ENCODE results near the gene AMOTL1.

The AMOTL1 gene

GRCh38 chr11:94793822-94794221 is 25.7 kb downstream of the AMOTL1 start:
- Mint-ChIP-seq H3K27ac (ENCODE audit: low read depth) (no peak overlapping the region), H3K27me3 (peaks cover 33% of the 10 kb centered on the region), H3K9me3 (no peaks in the 10 kb centered on the region), H3K36me3 (ENCODE audit: insufficient read depth) (no peaks in the 10 kb centered on the region), H3K4me3 (no peak overlapping the region), H3K4me1 (no peaks in the 10 kb centered on the region)
- ATAC-seq (replicated peaks; ENCODE audit: extremely low read depth, poor library complexity, severe bottlenecking) (no peak), DNase-seq (ENCODE audit: low spot score in 2 of 2) (no peak)

- peaks cover 33% of the 10 kb centered on the region for H3K27me3 Mint-ChIP-seq
- H3K27ac Mint-ChIP-seq (ENCODE audit: low read depth) = no peak overlapping the region
- H3K36me3 Mint-ChIP-seq (ENCODE audit: insufficient read depth) = no peaks in the 10 kb centered on the region
- ATAC-seq (replicated peaks; ENCODE audit: extremely low read depth, poor library complexity, severe bottlenecking) (no peak), DNase-seq (ENCODE audit: low spot score in 2 of 2) (no peak)
- H3K4me1 Mint-ChIP-seq = no peaks in the 10 kb centered on the region
- no peak overlapping the region for H3K4me3 Mint-ChIP-seq
- H3K9me3 Mint-ChIP-seq = no peaks in the 10 kb centered on the region
Measured at GRCh38 chr11:94794287-94795168, 26.4 kb downstream of the AMOTL1 start.

DNA sequence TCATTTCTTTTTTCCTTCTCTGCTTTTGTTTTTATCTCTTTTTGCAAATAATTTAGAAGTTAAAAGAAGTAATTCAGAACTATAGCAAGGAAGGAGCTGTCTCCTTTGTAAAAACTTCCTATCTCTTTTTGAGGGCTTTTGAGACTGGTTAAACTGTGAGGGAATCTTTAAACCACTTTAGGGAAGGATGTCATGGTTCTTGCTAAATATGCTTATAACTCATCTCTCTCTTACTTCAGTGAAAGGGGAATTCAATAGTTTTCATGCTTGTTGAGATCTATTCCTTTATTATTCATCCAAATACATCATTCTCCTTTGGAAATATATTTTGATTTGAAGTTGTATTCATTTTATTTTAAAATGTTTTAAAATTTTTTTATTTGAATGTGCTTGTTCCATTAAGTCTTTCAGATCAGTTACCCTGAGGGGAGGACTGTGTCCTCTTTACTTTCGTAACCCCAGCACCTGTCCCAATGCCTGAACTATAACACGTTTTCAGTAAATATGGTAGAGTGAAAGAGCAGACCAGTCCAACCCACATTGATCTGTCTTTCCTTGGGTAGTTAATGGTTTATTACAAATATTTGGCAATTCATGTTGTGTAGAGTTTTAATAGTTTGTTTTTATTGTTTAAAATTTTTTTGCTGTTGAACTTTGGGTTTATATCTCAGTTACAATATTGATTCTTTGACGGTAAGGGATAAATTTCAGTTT is 27.5 kb downstream of the AMOTL1 start:
- Mint-ChIP-seq H3K36me3 (ENCODE audit: insufficient read depth) (no peaks in the 10 kb centered on the region), H3K4me1 (no peaks in the 10 kb centered on the region), H3K4me3 (no peak overlapping the region), H3K27ac (ENCODE audit: low read depth) (no peak overlapping the region), H3K9me3 (no peaks in the 10 kb centered on the region), H3K27me3 (peaks cover 25% of the 10 kb centered on the region)
- no peak for ATAC-seq (replicated peaks; ENCODE audit: extremely low read depth, poor library complexity, severe bottlenecking)
- DNase-seq (ENCODE audit: low spot score in 2 of 2) = no peak

DNA sequence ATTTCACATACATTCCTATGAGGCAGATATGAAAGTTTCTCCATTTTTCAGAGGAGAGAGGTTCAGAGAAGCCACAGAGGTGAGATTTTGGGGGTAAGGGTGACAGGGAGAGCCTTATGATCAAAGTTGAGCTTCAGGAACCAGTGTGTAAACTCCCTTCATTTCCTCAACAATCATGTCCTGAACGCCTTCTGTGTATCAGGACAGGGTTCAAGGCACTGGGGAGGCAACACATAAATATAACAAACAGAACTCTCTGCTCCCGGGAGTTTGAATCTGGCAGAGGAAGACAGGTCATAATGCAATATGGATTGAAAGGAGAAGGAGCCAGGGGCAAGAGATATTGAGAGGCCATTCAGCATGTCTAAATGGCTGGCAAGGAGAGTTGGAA is 28.0 kb downstream of the AMOTL1 start:
- H3K27me3 Mint-ChIP-seq = peaks cover 30% of the 10 kb centered on the region
- ATAC-seq (replicated peaks; ENCODE audit: extremely low read depth, poor library complexity, severe bottlenecking) = no peak
- no peak for DNase-seq (ENCODE audit: low spot score in 2 of 2)
- H3K4me3 Mint-ChIP-seq = no peak overlapping the region
- H3K27ac Mint-ChIP-seq (ENCODE audit: low read depth) = no peak overlapping the region
- H3K9me3 Mint-ChIP-seq = no peaks in the 10 kb centered on the region
- no peaks in the 10 kb centered on the region for H3K36me3 Mint-ChIP-seq (ENCODE audit: insufficient read depth)
- no peaks in the 10 kb centered on the region for H3K4me1 Mint-ChIP-seq

DNA sequence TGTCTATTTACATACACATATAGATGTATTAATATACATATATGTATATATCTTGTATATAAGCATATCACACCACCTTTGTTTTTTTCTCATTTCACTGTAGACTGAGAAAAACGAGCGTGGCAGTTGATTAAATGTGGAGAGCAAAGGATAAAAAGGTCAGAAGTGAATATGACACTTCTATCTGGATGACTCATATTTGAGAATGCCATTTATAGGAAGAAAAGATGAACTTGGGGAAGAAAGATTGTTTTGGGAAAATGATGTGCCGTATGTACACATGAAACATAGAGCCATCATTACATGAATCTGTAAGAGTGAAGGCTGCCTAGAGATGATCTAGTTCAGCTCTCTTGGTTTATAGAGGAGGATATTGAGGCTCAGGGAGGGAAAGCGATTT is 28.7 kb downstream of the AMOTL1 start:
- H3K4me1 Mint-ChIP-seq = no peaks in the 10 kb centered on the region
- H3K36me3 Mint-ChIP-seq (ENCODE audit: insufficient read depth) = no peaks in the 10 kb centered on the region
- ATAC-seq (replicated peaks; ENCODE audit: extremely low read depth, poor library complexity, severe bottlenecking) (no peak), DNase-seq (ENCODE audit: low spot score in 2 of 2) (no peak)
- H3K4me3 Mint-ChIP-seq = no peak overlapping the region
- H3K27me3 Mint-ChIP-seq = peaks cover 34% of the 10 kb centered on the region
- H3K27ac Mint-ChIP-seq (ENCODE audit: low read depth) = no peak overlapping the region
- no peaks in the 10 kb centered on the region for H3K9me3 Mint-ChIP-seq

GRCh38 chr11:94799726-94800125 is 31.6 kb downstream of the AMOTL1 start:
- Mint-ChIP-seq H3K27ac (ENCODE audit: low read depth) (no peak overlapping the region), H3K36me3 (ENCODE audit: insufficient read depth) (no peaks in the 10 kb centered on the region)

GRCh38 chr11:94800414-94800813 is 32.3 kb downstream of the AMOTL1 start:
- Mint-ChIP-seq H3K27ac (ENCODE audit: low read depth) (no peak overlapping the region), H3K4me1 (no peaks in the 10 kb centered on the region), H3K9me3 (no peaks in the 10 kb centered on the region), H3K27me3 (peaks cover 14% of the 10 kb centered on the region), H3K4me3 (no peak overlapping the region), H3K36me3 (ENCODE audit: insufficient read depth) (no peaks in the 10 kb centered on the region)
- ATAC-seq (replicated peaks; ENCODE audit: extremely low read depth, poor library complexity, severe bottlenecking) (no peak), DNase-seq (ENCODE audit: low spot score in 2 of 2) (no peak)

More at GRCh38 chr11:94799726-94800125, 31.6 kb downstream of the AMOTL1 start:
- no peaks in the 10 kb centered on the region for H3K9me3 Mint-ChIP-seq
- DNase-seq (ENCODE audit: low spot score in 2 of 2) (no peak), ATAC-seq (replicated peaks; ENCODE audit: extremely low read depth, poor library complexity, severe bottlenecking) (no peak)
- H3K4me3 Mint-ChIP-seq = no peak overlapping the region
- peaks cover 19% of the 10 kb centered on the region for H3K27me3 Mint-ChIP-seq
- H3K4me1 Mint-ChIP-seq = no peaks in the 10 kb centered on the region

DNA sequence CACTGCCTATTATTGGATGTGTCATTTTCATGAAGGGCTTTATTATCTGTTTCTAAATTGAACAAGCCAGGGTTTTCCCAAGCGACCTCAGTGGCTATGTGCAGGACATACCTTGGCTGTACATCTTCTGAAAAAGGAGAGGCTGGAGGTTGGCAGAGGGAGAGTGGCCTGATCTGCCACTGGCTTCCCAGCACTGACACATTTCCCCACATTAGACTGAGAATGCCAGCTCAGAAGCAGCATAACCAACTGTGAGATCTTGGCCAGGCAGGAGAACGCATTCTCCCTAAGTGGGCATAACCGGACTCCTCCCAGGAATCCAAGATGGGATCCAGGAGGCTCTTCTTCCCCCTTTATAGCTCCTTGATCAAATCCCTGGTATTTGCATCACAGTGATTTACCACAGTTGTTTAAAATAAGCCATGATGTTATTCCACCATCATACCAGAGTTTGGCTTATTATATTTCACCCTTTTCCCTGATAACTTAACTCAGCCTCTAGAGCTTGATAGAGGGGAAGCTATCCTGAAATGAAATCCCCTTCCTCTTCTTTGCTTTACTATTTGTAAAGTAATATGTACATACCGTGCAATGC is 33.8 kb downstream of the AMOTL1 start:
- peaks cover 24% of the 10 kb centered on the region for H3K27me3 Mint-ChIP-seq
- ATAC-seq (replicated peaks; ENCODE audit: extremely low read depth, poor library complexity, severe bottlenecking) (no peak), DNase-seq (ENCODE audit: low spot score in 2 of 2) (no peak)
- no peaks in the 10 kb centered on the region for H3K36me3 Mint-ChIP-seq (ENCODE audit: insufficient read depth)
- no peak overlapping the region for H3K4me3 Mint-ChIP-seq
- no peaks in the 10 kb centered on the region for H3K4me1 Mint-ChIP-seq
- H3K27ac Mint-ChIP-seq (ENCODE audit: low read depth) = no peak overlapping the region
- H3K9me3 Mint-ChIP-seq = no peaks in the 10 kb centered on the region

DNA sequence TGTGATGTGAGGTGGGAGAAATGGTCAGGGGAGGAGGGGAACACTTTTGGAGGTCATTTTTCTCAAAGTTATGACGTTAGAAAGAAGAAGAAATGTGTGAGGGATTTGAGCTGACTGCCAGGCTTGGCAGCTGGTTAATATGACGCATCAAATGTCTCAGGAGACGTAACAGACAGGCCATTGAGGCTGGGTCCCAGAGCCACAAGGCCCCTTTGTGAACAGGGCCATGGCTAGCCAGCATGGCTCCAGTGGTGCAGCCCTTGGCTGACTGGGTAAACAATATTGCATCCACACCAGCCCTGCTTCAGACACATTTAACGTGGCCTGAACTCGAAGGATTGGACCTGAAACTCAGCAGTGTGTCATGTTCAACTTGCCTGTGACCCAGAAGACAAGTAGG is 34.3 kb downstream of the AMOTL1 start:
- ATAC-seq (replicated peaks; ENCODE audit: extremely low read depth, poor library complexity, severe bottlenecking) (no peak), DNase-seq (ENCODE audit: low spot score in 2 of 2) (no peak)
- H3K27ac Mint-ChIP-seq (ENCODE audit: low read depth) = no peak overlapping the region
- H3K9me3 Mint-ChIP-seq = no peaks in the 10 kb centered on the region
- no peak overlapping the region for H3K4me3 Mint-ChIP-seq
- H3K27me3 Mint-ChIP-seq = peaks cover 24% of the 10 kb centered on the region
- H3K36me3 Mint-ChIP-seq (ENCODE audit: insufficient read depth) = no peaks in the 10 kb centered on the region
- H3K4me1 Mint-ChIP-seq = no peaks in the 10 kb centered on the region

DNA sequence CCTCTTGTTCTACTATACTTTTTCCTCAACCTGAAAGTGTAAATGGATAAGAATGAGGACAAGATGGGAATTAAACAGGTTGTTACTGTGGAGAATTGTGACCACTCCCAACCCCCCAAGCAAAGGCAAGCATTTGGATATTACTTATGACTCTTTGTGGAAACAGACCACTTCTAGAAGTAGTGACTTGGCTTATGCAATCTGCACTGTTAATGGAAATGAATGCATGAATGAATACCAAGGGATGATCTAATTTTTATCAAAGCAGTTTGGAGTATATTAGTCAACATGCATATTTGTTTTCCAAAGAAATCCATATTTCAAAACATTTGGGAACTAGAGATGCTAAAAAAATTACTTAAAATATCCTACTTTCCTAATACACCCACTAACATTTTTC is 35.3 kb downstream of the AMOTL1 start:
- no peak for DNase-seq (ENCODE audit: low spot score in 2 of 2)
- H3K27me3 Mint-ChIP-seq = peaks cover 30% of the 10 kb centered on the region

GRCh38 chr11:94804874-94805273 is 36.7 kb downstream of the AMOTL1 start:
- no peaks in the 10 kb centered on the region for H3K36me3 Mint-ChIP-seq (ENCODE audit: insufficient read depth)
- ATAC-seq (replicated peaks; ENCODE audit: extremely low read depth, poor library complexity, severe bottlenecking) (no peak), DNase-seq (ENCODE audit: low spot score in 2 of 2) (no peak)
- H3K4me1 Mint-ChIP-seq = no peaks in the 10 kb centered on the region
- no peak overlapping the region for H3K27ac Mint-ChIP-seq (ENCODE audit: low read depth)
- no peaks in the 10 kb centered on the region for H3K9me3 Mint-ChIP-seq
- H3K27me3 Mint-ChIP-seq = peaks cover 34% of the 10 kb centered on the region
- no peak overlapping the region for H3K4me3 Mint-ChIP-seq

More for the DNA sequence above, 35.3 kb downstream of the AMOTL1 start:
- H3K9me3 Mint-ChIP-seq = no peaks in the 10 kb centered on the region
- H3K4me3 Mint-ChIP-seq = no peak overlapping the region
- no peaks in the 10 kb centered on the region for H3K36me3 Mint-ChIP-seq (ENCODE audit: insufficient read depth)
- no peaks in the 10 kb centered on the region for H3K4me1 Mint-ChIP-seq
- ATAC-seq (replicated peaks; ENCODE audit: extremely low read depth, poor library complexity, severe bottlenecking) = no peak
- no peak overlapping the region for H3K27ac Mint-ChIP-seq (ENCODE audit: low read depth)

- DNase-seq (ENCODE audit: low spot score in 2 of 2) (no peak), ATAC-seq (replicated peaks; ENCODE audit: extremely low read depth, poor library complexity, severe bottlenecking) (no peak)
- Mint-ChIP-seq H3K4me3 (no peak overlapping the region), H3K27ac (ENCODE audit: low read depth) (no peak overlapping the region), H3K27me3 (peaks cover 40% of the 10 kb centered on the region), H3K9me3 (no peaks in the 10 kb centered on the region), H3K36me3 (ENCODE audit: insufficient read depth) (no peaks in the 10 kb centered on the region), H3K4me1 (no peaks in the 10 kb centered on the region)
Measured at GRCh38 chr11:94806014-94806413, 37.9 kb downstream of the AMOTL1 start.

GRCh38 chr11:94806419-94806818 is 38.3 kb downstream of the AMOTL1 start:
- no peak overlapping the region for H3K27ac Mint-ChIP-seq (ENCODE audit: low read depth)
- DNase-seq (ENCODE audit: low spot score in 2 of 2) (no peak), ATAC-seq (replicated peaks; ENCODE audit: extremely low read depth, poor library complexity, severe bottlenecking) (no peak)
- H3K9me3 Mint-ChIP-seq = no peaks in the 10 kb centered on the region
- H3K27me3 Mint-ChIP-seq = peaks cover 36% of the 10 kb centered on the region
- H3K4me1 Mint-ChIP-seq = no peaks in the 10 kb centered on the region
- no peaks in the 10 kb centered on the region for H3K36me3 Mint-ChIP-seq (ENCODE audit: insufficient read depth)
- no peak overlapping the region for H3K4me3 Mint-ChIP-seq
